GM12892 (cell line): ENCODE results near the gene PPFIBP2.
"Not testable (repeated sequence)": the region's sequence is repeated elsewhere in the genome, so short reads cannot be mapped to it uniquely, and the experiment has no call there.

Experiments
- DNase-seq: peaks from one replicate; pipeline ENCODE4 v3.0.0; 2011; ENCODE audit not compliant: insufficient read length
- FAIRE-seq: peaks from 2 replicates; lab custom pipeline; 2011; peaks lifted over from hg19 to GRCh38; lab: Jason Lieb, UNC
- POLR2A ChIP-seq: IDR thresholded peaks from 2 replicates; pipeline ENCODE4 v1.6.1; 2011; ENCODE audit warnings: low read depth, low read length, control low read depth
- POLR2AphosphoS5 ChIP-seq: IDR thresholded peaks from 2 replicates; pipeline ENCODE4 v1.6.1; 2011; ENCODE audit warnings: low read depth, low read length, control low read depth
- TAF1 ChIP-seq: IDR thresholded peaks from 2 replicates; pipeline ENCODE4 v1.6.1; 2011; ENCODE audit warnings: low read depth, mild to moderate bottlenecking, control low read depth, low read length, borderline replicate concordance

Gene PPFIBP2

DNA sequence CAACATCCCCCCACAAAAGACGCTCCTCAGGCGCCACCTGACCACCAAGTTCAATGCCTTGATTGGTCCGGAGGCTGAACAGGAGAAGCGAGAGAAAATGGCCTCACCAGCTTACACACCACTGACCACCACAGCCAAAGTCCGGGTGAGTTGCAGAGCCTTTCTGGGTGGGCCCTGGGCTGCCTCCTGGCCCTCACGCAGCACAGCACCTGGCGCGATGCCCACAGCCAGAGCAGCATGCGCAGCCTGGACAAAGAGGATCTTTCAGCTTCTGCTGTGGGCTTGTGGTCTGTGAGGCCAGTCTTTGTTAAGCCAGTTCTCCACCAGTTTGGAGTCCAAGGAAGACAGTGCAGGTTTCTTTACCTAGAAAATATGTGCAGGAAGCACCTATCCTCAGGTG is 137.9 kb downstream of the PPFIBP2 start:
- DNase-seq (no peak), FAIRE-seq (no peak)
- no peak for TF ChIP-seq TAF1
- TF ChIP-seq POLR2A, result no peak
- no peak for TF ChIP-seq POLR2AphosphoS5

DNA sequence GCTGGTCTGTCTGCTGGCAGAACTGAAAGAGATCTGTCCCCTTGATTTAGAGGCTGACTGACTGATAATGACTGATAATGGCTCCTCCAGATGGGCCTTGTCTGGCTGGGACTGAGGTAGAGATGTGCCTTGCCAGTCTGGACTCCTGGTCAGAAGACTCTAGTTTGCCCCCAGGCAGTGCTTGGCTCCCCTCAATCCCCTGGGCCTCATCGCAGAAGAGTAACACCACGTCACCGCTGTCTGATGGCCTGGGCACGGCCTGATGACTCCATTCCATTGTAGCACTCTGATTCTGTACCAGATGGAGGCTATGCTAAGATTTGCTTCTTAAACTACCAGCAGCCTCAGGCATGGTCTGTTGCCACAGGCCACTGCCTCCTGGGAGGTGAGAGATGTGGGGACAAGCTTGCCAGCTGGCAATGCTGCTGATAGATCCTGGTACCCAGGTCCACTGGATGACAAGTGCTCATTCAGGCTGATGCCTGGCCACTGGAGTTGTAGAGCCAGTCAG is 140.5 kb downstream of the PPFIBP2 start:
- FAIRE-seq, result no peak
- TF ChIP-seq POLR2AphosphoS5, result no peak
- no peak for TF ChIP-seq TAF1
- TF ChIP-seq POLR2A, result no peak
- no peak for DNase-seq

- FAIRE-seq (peak; percentile 14), DNase-seq (no peak)
- TF ChIP-seq POLR2A, result no peak; the same call in 1 of the 2 replicates
- no peak for TF ChIP-seq TAF1
- TF ChIP-seq POLR2AphosphoS5, result no peak
Measured at GRCh38 chr11:7655253-7656217, 141.7 kb downstream of the PPFIBP2 start.

- no peak for TF ChIP-seq POLR2A
- no peak for TF ChIP-seq TAF1
- TF ChIP-seq POLR2AphosphoS5, result no peak
- no peak for DNase-seq
- FAIRE-seq, result no peak
Measured at GRCh38 chr11:7656704-7657103, 142.9 kb downstream of the PPFIBP2 start.

- FAIRE-seq (peak; percentile 73), DNase-seq (no peak)
- no peak for TF ChIP-seq POLR2A
- no peak for TF ChIP-seq TAF1
- no peak; the same call in 1 of the 2 replicates for TF ChIP-seq POLR2AphosphoS5
Measured at GRCh38 chr11:7657306-7658025, 143.7 kb downstream of the PPFIBP2 start.

DNA sequence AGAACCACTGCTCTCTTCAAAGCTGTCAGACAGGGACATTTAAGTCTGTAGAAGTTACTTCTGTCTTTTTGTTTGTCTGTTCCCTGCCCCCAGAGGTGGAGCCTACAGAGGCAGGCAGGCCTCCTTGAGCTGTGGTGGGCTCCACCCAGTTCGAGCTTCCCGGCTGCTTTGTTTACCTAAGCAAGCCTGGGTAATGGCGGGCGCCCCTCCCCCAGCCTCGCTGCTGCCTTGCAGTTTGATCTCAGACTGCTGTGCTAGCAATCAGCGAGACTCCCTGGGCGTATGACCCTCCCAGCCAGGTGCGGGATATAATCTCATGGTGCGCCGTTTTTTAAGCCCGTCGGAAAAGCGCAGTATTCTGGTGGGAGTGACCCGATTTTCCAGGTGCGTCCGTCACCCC is 149.7 kb downstream of the PPFIBP2 start:
- DNase-seq, FAIRE-seq: not testable (repeated sequence)

DNA sequence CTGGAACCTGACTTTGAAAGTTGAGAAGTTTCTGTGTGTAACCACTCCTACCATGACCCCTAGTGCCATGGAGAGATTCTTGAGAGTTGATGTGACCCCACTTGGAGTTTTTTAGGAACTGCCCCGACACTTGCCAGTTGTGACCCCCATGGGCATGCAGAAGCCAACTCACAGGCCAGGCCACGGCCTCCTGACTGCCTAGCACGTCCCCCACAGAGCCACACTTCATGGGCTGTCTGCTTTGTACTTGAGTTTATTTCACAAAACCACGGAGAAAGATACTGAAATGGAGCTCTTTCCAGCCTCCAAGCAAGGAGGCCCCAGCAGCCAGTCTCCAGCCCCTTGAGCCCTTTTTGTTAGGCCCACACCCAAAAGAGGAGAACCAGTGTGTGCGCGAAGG is 151.1 kb downstream of the PPFIBP2 start:
- FAIRE-seq, result no peak
- DNase-seq, result no peak
- TF ChIP-seq TAF1, result no peak
- no peak for TF ChIP-seq POLR2A
- TF ChIP-seq POLR2AphosphoS5, result no peak

DNA sequence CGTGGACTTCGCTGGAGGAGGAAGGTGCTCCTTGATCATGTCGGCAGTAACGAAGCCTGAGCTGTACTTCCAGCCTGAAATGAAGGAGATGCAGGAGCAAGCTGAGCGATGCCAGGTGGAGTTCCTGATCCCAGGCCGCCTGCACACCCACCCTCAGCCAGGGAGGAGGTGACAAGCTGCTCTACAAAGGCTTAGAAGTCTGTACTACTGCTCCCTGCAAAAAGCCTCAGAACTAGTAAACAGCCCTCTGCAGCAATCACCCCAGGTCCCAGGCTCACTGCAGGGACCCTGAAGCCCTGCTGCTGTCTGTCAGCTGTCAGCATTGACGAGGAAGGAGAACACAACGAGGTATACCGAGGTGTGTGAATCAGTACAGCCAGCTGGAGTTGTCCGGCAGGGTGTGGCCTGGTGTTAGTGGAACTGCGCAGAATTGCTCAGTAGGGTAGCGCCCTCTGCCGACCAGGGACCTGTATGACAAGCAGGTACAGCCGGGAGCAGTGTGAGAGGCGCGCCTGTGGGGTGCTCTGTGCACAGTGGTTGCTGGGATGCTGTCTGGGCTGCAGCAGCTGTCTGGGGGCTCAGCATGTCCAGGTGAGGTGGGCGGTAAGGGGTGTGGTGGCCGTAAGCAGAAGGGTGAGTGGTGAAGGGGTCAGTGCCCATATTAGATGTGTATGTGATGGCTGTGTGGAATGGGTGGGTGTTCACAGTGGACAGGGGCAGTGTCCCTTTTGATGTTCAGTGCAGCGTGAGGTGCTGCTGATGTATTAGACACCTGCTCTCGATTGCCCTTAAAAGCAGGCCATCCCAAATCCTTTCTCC is 151.9 kb downstream of the PPFIBP2 start:
- FAIRE-seq, result peak; percentile 100
- TF ChIP-seq POLR2AphosphoS5 (no peak), POLR2A (no peak)
- peak; percentile 88 for DNase-seq

- no peak for DNase-seq
- TF ChIP-seq TAF1 (no peak), POLR2A (no peak), POLR2AphosphoS5 (no peak)
- peak; percentile 53 for FAIRE-seq
Measured at GRCh38 chr11:7666292-7666866, 152.6 kb downstream of the PPFIBP2 start.

- DNase-seq (no peak), FAIRE-seq (no peak)
- no peak for TF ChIP-seq POLR2A
- no peak for TF ChIP-seq POLR2AphosphoS5
- no peak for TF ChIP-seq TAF1
Measured at GRCh38 chr11:7667460-7667859, 153.7 kb downstream of the PPFIBP2 start.
